Measurements from ENCODE around the gene AMPD3. TPM values are rescaled to one million over a fixed set of nuclear protein-coding genes. Genes with fewer than 3 reads are reported as not detected.

Gene AMPD3
- total and polyA plus RNA-seq, 9 donors, result 2.0 to 9.3 (median 6.8) TPM

DNA sequence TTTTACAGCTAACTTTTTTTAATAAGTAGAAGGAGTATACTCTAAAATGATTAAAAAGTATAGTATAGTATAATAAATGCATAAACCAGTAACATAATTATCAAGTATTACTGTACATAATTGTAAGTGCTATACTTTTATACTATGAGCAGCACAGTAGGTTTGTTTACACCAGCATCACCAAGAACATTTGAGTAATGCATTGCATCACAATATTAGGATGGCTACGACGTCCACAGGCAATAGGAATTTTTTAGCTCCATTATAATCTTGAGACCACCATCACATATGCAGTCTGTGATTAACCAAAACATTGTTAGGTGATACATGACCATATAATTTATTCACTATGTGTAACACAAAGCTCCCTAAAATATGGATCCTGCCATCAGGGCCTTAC is 65.5 kb downstream of the AMPD3 start:
- Histone ChIP-seq H3K4me1 (ENCODE audit: insufficient read depth) (no peaks in the 10 kb centered on the region), H3K27me3 (no peaks in the 10 kb centered on the region), H3K27ac (no peak overlapping the region), H3K36me3 (no peaks in the 10 kb centered on the region), H3K4me3 (no peak overlapping the region), H3K9me3 (no peaks in the 10 kb centered on the region)
- intact Hi-C loops (cut with DNase I), result loop anchor here in 1 of 4 donors (10.0 kb wide), 1 partner anchor 1874 kb away; no protein-coding TSS in a partner anchor
- DNase-seq, result no peak
- TF ChIP-seq, protein P1, sequence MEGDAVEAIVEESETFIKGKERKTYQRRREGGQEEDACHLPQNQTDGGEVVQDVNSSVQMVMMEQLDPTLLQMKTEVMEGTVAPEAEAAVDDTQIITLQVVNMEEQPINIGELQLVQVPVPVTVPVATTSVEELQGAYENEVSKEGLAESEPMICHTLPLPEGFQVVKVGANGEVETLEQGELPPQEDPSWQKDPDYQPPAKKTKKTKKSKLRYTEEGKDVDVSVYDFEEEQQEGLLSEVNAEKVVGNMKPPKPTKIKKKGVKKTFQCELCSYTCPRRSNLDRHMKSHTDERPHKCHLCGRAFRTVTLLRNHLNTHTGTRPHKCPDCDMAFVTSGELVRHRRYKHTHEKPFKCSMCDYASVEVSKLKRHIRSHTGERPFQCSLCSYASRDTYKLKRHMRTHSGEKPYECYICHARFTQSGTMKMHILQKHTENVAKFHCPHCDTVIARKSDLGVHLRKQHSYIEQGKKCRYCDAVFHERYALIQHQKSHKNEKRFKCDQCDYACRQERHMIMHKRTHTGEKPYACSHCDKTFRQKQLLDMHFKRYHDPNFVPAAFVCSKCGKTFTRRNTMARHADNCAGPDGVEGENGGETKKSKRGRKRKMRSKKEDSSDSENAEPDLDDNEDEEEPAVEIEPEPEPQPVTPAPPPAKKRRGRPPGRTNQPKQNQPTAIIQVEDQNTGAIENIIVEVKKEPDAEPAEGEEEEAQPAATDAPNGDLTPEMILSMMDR (IDR thresholded peaks at IDR 0.05), result no peak
- no peak for TF ChIP-seq EP300 (IDR thresholded peaks at IDR 0.05)
- 95 to 96% (median 95%) methylated on average over 2 of the region's 2 CpGs for WGBS, 3 donors

DNA sequence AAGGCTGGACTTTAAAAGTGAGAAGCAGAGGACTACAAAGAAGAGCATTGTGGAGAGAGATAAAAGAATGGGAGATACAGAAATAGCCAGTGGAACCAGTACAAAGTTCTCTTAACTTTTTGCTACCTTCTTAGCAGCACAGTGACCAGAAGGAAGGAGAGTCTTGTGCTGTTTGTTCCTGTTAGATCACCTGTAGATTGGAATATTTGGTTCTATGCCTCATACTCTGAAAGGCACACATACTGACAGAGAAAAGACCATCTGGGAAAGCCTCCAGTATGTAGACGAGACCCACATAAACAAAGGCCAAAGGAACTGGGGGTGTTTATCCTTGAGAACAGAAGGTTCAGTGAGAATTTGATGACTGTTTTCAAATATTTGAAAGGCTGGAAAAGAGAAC is 67.2 kb downstream of the AMPD3 start:
- Histone ChIP-seq H3K27me3 (no peaks in the 10 kb centered on the region), H3K36me3 (no peaks in the 10 kb centered on the region), H3K9me3 (no peaks in the 10 kb centered on the region), H3K4me1 (ENCODE audit: insufficient read depth) (no peaks in the 10 kb centered on the region), H3K27ac (no peak overlapping the region), H3K4me3 (no peak overlapping the region)
- WGBS, 3 donors, result 11 to 21% (median 20%) methylated on average over 1 of the region's 1 CpG
- no peak for DNase-seq
- TF ChIP-seq EP300 (IDR thresholded peaks at IDR 0.05) (no peak), POLR2A (IDR thresholded peaks at IDR 0.05) (no peak)
- TF ChIP-seq, protein P1 (IDR thresholded peaks at IDR 0.05), result no peak
- intact Hi-C loops (cut with DNase I), result loop anchor here in 1 of 4 donors (10.0 kb wide), 1 partner anchor 1873 kb away; no protein-coding TSS in a partner anchor

DNA sequence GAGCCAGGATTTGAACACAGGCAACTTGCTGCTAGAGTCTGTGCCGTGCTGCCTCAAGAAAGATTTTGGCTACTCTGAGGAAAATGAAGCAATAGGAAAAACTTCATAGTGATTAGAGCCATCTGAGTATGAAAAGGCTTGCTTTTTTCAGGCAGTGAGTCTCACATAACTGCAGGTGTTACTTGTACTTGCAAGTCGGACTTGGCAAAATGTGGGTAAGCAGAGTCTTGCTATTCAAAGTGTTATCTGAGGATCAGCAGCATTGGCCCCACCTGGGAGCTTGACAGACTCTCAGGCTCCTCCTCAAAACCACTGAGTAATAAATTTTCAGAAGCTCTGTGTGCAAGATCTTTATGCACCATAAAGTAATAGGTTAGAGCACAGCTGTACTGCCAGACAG is 67.9 kb downstream of the AMPD3 start:
- Histone ChIP-seq H3K9me3 (no peaks in the 10 kb centered on the region), H3K27me3 (no peaks in the 10 kb centered on the region), H3K4me1 (ENCODE audit: insufficient read depth) (no peaks in the 10 kb centered on the region), H3K4me3 (no peak overlapping the region), H3K36me3 (no peaks in the 10 kb centered on the region), H3K27ac (no peak overlapping the region)
- DNase-seq, result no peak
- TF ChIP-seq EP300 (IDR thresholded peaks at IDR 0.05), result no peak
- TF ChIP-seq POLR2A (IDR thresholded peaks at IDR 0.05), result no peak
- TF ChIP-seq, protein P1 (IDR thresholded peaks at IDR 0.05), result no peak
- 22 to 47% (median 24%) methylated on average over 2 of the region's 2 CpGs for WGBS, 3 donors
- intact Hi-C loops (cut with DNase I), result loop anchor here in 1 of 4 donors (10.0 kb wide), 1 partner anchor 1872 kb away; no protein-coding TSS in a partner anchor

DNA sequence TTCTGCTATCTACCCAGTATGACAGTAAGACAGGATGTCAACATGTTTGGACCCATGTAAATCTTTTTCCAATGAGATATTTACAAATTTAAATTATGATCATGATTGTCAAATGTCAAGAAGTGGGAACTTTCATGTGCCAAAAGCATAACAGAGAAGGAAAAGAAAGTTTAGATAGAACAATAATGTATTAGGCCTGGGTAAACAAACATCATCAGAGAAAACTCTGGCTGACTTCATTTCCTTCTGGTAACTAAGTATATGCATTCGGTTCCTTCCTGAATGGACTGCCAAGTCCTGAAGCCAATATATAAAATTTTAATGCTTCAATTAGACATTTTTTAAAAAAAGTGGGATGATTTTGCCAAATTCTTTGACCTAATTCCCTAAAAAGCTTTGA is 69.4 kb downstream of the AMPD3 start:
- TF ChIP-seq POLR2A (IDR thresholded peaks at IDR 0.05) (no peak), EP300 (IDR thresholded peaks at IDR 0.05) (no peak)
- TF ChIP-seq, protein P1 (IDR thresholded peaks at IDR 0.05), result no peak
- Histone ChIP-seq H3K27me3 (no peaks in the 10 kb centered on the region), H3K9me3 (no peaks in the 10 kb centered on the region), H3K4me3 (no peak overlapping the region), H3K4me1 (ENCODE audit: insufficient read depth) (no peaks in the 10 kb centered on the region), H3K27ac (no peak overlapping the region), H3K36me3 (no peaks in the 10 kb centered on the region)
- WGBS, 3 donors, result 73 to 86% (median 80%) methylated on average over 1 of the region's 1 CpG
- DNase-seq, result no peak
- intact Hi-C loops (cut with DNase I), result loop anchor here in 1 of 4 donors (10.0 kb wide), 1 partner anchor 1870 kb away; no protein-coding TSS in a partner anchor

Data from ovary (tissue), 9 donors.